HCT116 (cell line): ENCODE results near the gene SUMO3. TPM values are rescaled to one million over a fixed set of nuclear protein-coding genes. Genes with fewer than 3 reads are reported as not detected.

Source experiments
- ATAC-seq: fragments of 200-7000 bp; cut with Tn5 transposase; 2 replicates; pipeline ENCODE4 v1.9.1; 2020; ENCODE audit warnings: mild to moderate bottlenecking, moderate library complexity
- BruUV-seq: library from RNA; stranded (reverse); fragments of 400-500 nt; replicated peaks from 2 replicates; lab custom pipeline; 2021; lab: Mats Ljungman, UMichigan
- CTCF ChIA-PET: fragments of 300-600 bp; sonication (Branson Sonifier 250); formaldehyde crosslinking; loops from one replicate; lab custom pipeline; 2021; ENCODE audit warnings: antibody characterized with exemption; lab: Charles Lee
- POLR2A ChIA-PET: fragments of 300-600, 350-600 bp; sonication (Branson Sonifier 250); formaldehyde crosslinking; loops from one replicate; lab custom pipeline; 2021; ENCODE audit warnings: antibody characterized with exemption; lab: Charles Lee
- RAD21 ChIA-PET, 2 experiments: fragments of 300-600 bp; sonication (Branson Sonifier 250); formaldehyde crosslinking; loops; one replicate each; lab custom pipeline; 2023; ENCODE audit warnings: low total read pairs in 2 of 2; ENCODE audit not compliant: uncharacterized antibody in 2 of 2, unreplicated experiment in 2 of 2, low non-redundant PET in 1 of 2; lab: Charles Lee
- DNase-seq: peaks from one replicate; pipeline ENCODE4 v3.0.0-alpha.2; 2010; ENCODE audit warnings: low read depth, low spot score
- H2AFZ ChIP-seq: fragments of 200-600 bp; shearing (Covaris generic), sonication (generic); 2 replicates; pipeline ENCODE4 v1.6.1; 2017; ENCODE audit warnings: low read depth, mixed run types, mixed read lengths, antibody characterized with exemption, low read length; ENCODE audit not compliant: poor library complexity, severe bottlenecking
- H3K27ac ChIP-seq: 2 replicates; pipeline ENCODE4 v1.5.1; 2012; ENCODE audit warnings: low read depth, low read length
- H3K27me3 ChIP-seq: fragments of 200-600 bp; sonication (generic); 2 replicates; pipeline ENCODE4 v1.6.1; 2016; ENCODE audit warnings: mixed run types, low read length, mixed read lengths; ENCODE audit not compliant: insufficient read depth
- H3K36me3 ChIP-seq, 2 experiments: fragments of 200-500 bp in 1 of 2; fragments of 200-600 bp in 1 of 2; sonication (Bioruptor generic) in 1 of 2; sonication (generic) in 1 of 2; 2 replicates each; pipeline versions ENCODE4 v1.5.1 to v1.6.1; 2014 to 2016; ENCODE audit warnings: low read length in 2 of 2, inconsistent platforms in 1 of 2, mixed read lengths in 1 of 2, mixed run types in 1 of 2; ENCODE audit not compliant: insufficient read depth in 2 of 2, control insufficient read depth in 1 of 2
- H3K4me1 ChIP-seq, 2 experiments: fragments of 200-600 bp in 1 of 2; sonication (generic) in 1 of 2; 2 replicates each; pipeline versions ENCODE4 v1.5.1 to v1.6.1; 2012 to 2017; ENCODE audit warnings: low read length in 2 of 2, inconsistent platforms in 1 of 2, mild to moderate bottlenecking in 1 of 2, mixed read lengths in 1 of 2, mixed run types in 1 of 2, moderate library complexity in 1 of 2; ENCODE audit not compliant: insufficient read depth in 2 of 2, control insufficient read depth in 1 of 2
- H3K4me2 ChIP-seq: fragments of 200-600 bp; sonication (generic); 2 replicates; pipeline ENCODE4 v1.6.1; 2017; ENCODE audit warnings: mixed run types, low read length, mixed read lengths
- H3K4me3 ChIP-seq, 2 experiments: fragments of 200-600 bp in 1 of 2; sonication (generic) in 1 of 2; replicated peaks in 1 of 2; 2 replicates each; pipeline ENCODE4 v1.5.1; 2011 to 2016; ENCODE audit warnings: low read length in 2 of 2, control low read depth in 1 of 2, low read depth in 1 of 2, mild to moderate bottlenecking in 1 of 2, mixed read lengths in 1 of 2, mixed run types in 1 of 2
- H3K79me2 ChIP-seq: fragments of 200-600 bp; sonication (generic); 2 replicates; pipeline ENCODE4 v1.6.1; 2017; ENCODE audit warnings: mild to moderate bottlenecking, mixed run types, low read length, moderate library complexity, mixed read lengths; ENCODE audit not compliant: insufficient read depth
- H3K9ac ChIP-seq: fragments of 200-600 bp; sonication (generic); 2 replicates; pipeline ENCODE4 v1.6.1; 2016; ENCODE audit warnings: low read length, mixed read lengths
- H3K9me2 ChIP-seq: fragments of 200-600 bp; sonication (generic), shearing (Covaris generic); 2 replicates; pipeline ENCODE4 v1.6.1; 2017; ENCODE audit warnings: mixed run types, mild to moderate bottlenecking, moderate library complexity; ENCODE audit not compliant: insufficient read depth
- H3K9me3 ChIP-seq, 2 experiments: fragments of 200-500 bp in 1 of 2; fragments of 200-600 bp in 1 of 2; sonication (Bioruptor generic) in 1 of 2; sonication (generic) in 1 of 2; 2 replicates each; pipeline ENCODE4 v1.6.1; 2014 to 2017; ENCODE audit warnings: low read length in 2 of 2, mixed read lengths in 2 of 2, inconsistent platforms in 1 of 2, low read depth in 1 of 2, mild to moderate bottlenecking in 1 of 2, mixed run types in 1 of 2, moderate library complexity in 1 of 2; ENCODE audit not compliant: control insufficient read depth in 1 of 2, insufficient read depth in 1 of 2
- H4K20me1 ChIP-seq: fragments of 200-600 bp; sonication (generic), shearing (Covaris generic); 2 replicates; pipeline ENCODE4 v1.6.1; 2017; ENCODE audit warnings: mixed run types, mild to moderate bottlenecking, moderate library complexity; ENCODE audit not compliant: insufficient read depth
- CBX3 ChIP-seq: IDR thresholded peaks from 2 replicates; pipeline ENCODE4 v1.6.1; 2012; ENCODE audit warnings: low read depth
- CEBPB ChIP-seq: IDR thresholded peaks from 2 replicates; pipeline ENCODE4 v1.6.1; 2012; ENCODE audit warnings: low read depth
- EGR1 ChIP-seq: IDR thresholded peaks from 2 replicates; pipeline ENCODE4 v1.6.1; 2012; ENCODE audit warnings: low read depth
- FOSL1 ChIP-seq: IDR thresholded peaks from 2 replicates; pipeline ENCODE4 v1.6.1; 2012; ENCODE audit warnings: low read depth
- JUND ChIP-seq: IDR thresholded peaks from 2 replicates; pipeline ENCODE4 v1.6.1; 2012
- POLR2AphosphoS5 ChIP-seq: IDR thresholded peaks from 2 replicates; pipeline ENCODE4 v1.6.1; 2011; ENCODE audit warnings: mild to moderate bottlenecking, low read depth, low read length, moderate library complexity
- RAD21 ChIP-seq: IDR thresholded peaks from 2 replicates; pipeline ENCODE4 v1.6.1; 2012; ENCODE audit warnings: low read depth, mild to moderate bottlenecking
- SIN3A ChIP-seq: IDR thresholded peaks from 2 replicates; pipeline ENCODE4 v1.6.1; 2012; ENCODE audit warnings: low read depth
- SP1 ChIP-seq: IDR thresholded peaks from 2 replicates; pipeline ENCODE4 v1.6.1; 2012; ENCODE audit warnings: low read depth
- TCF7L2 ChIP-seq: IDR thresholded peaks from 2 replicates; pipeline ENCODE4 v1.7.0; 2011; ENCODE audit warnings: borderline replicate concordance, inconsistent platforms; ENCODE audit not compliant: insufficient read depth, insufficient read length; ENCODE audit errors: extremely low read depth
- YY1 ChIP-seq: IDR thresholded peaks from 2 replicates; pipeline ENCODE4 v1.6.1; 2011; ENCODE audit warnings: low read length, low read depth, moderate library complexity, mild to moderate bottlenecking; ENCODE audit not compliant: insufficient replicate concordance; ENCODE audit errors: extremely low read depth
- ZFX ChIP-seq: fragments of 450-650 bp; IDR thresholded peaks from 2 replicates; pipeline ENCODE4 v1.6.1; 2017
- intact Hi-C: fragments of 100-400 bp; cut with micrococcal nuclease; formaldehyde crosslinking; loops from 2 replicates; pipeline ENCODE4 v1.10.0; 2022
- total RNA-seq: library from RNA; stranded (reverse); gene quantifications from one replicate; pipeline ENCODE4 v1.2.1, GENCODE V29; 2021; ENCODE audit not compliant: unreplicated experiment
- TF ChIP-seq, protein P1 (sequence below): IDR thresholded peaks from 2 replicates; pipeline ENCODE4 v1.6.1; 2012
- TF ChIP-seq, protein P2 (sequence below): IDR thresholded peaks from 2 replicates; pipeline ENCODE4 v1.6.1; 2012; ENCODE audit warnings: low read depth
- TF ChIP-seq, protein P3 (sequence below), 3 experiments: fragments of 200-600 bp in 1 of 3; sonication (generic) in 1 of 3; IDR thresholded peaks in 2 of 3; conservative IDR thresholded peaks in 1 of 3; 2 replicates each; pipeline ENCODE4 v1.5.1; 2012 to 2017; ENCODE audit warnings: low read depth in 2 of 3, low read length in 2 of 3, antibody characterized with exemption in 1 of 3, borderline replicate concordance in 1 of 3, control low read depth in 1 of 3, mild to moderate bottlenecking in 1 of 3, mixed read lengths in 1 of 3, mixed run types in 1 of 3, moderate library complexity in 1 of 3; ENCODE audit not compliant: insufficient read depth in 1 of 3

SUMO3 gene
- total RNA-seq, 1 experiment from 2014 or later = 31.5 TPM

DNA sequence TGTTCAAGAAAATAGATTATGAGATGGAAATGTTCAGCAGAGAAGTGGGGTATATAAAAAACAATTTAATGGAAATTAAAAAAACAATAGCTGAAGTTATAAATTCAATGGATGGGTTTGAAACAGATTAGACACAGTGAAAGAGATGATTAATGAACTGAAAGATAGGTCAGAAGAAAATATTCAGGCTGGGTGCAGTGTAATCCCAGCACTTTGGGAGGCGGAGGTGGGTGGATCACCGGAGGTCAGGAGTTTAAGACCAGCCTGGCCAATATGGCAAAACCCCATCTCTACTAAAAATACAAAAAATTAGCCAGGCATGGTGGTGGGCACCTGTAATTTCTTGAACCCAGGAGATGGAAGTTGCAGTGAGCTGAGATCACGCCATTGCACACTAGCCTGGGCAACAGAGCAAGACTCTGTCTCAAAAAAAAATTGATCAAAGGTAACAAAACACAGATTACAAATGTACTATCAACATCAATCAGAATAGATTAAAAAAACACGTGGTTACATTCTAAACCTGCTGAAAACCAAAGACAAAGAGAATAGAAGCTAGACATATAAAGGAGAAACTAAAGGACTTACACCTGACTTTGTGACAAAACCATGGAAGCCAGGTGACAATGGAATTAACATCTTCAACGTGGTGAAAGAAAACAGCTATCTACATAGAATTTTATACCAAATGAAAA is 4.8 kb upstream of the SUMO3 start:
- Histone ChIP-seq H3K27ac (no peak overlapping the region), H4K20me1 (no peaks in the 10 kb centered on the region), H3K4me1 (peaks cover 0 to 2% of the 10 kb centered on the region in 2 experiments; a peak in 2 of 4 replicates), H3K4me3 (no peak overlapping the region), H3K79me2 (no peaks in the 10 kb centered on the region), H3K27me3 (no peaks in the 10 kb centered on the region), H3K9me2 (no peaks in the 10 kb centered on the region), H3K9ac (no peak overlapping the region), H3K4me2 (no peak overlapping the region), H3K36me3 (no peaks in the 10 kb centered on the region), H2AFZ (no peak overlapping the region), H3K9me3 (peaks cover 14 to 22% of the 10 kb centered on the region in 2 experiments; a peak in 3 of 4 replicates)
- ChIA-PET RAD21 (no interaction called here), CTCF (interaction anchor here (1.0 kb wide), 1 partner anchor 314 kb away, joined by 3 read pairs; no protein-coding TSS in a partner anchor), POLR2A (no interaction called here)
- ATAC-seq (no peak), DNase-seq (no peak)
- intact Hi-C loops = no loop called here
- TF ChIP-seq CBX3 (peak; percentile 68; the same call in 1 of the 2 replicates), POLR2AphosphoS5 (no peak)
- no TSS peak for BruUV-seq

DNA sequence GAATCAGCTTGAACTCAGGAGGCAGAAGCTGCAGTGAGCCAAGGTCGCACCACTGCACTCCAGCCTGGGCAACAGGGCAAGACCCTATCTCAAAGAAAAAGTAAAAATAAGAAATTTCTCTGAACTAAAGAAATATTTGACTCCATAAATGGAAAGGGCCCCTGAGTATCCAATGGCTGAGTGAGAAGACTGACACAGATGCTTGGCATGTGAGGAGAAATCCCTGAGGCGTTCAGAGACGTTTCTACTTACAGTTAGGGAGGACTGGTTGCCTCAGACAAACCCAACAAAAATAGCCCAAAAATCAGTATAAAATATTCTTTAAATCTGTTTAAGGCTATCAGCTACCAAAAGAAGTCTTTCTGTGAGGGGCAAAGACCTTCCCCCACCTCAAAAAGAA is 3.0 kb upstream of the SUMO3 start:
- H3K79me2 ChIP-seq = 0 out of 2 replicates have a peak, but pooled peaks cover 7% of the 10 kb centered on the region
- no peaks in the 10 kb centered on the region for H3K27me3 ChIP-seq
- no peak overlapping the region for H3K4me2 ChIP-seq
- H3K27ac ChIP-seq = no peak overlapping the region
- no peaks in the 10 kb centered on the region for H4K20me1 ChIP-seq
- H3K9me2 ChIP-seq = no peaks in the 10 kb centered on the region
- no peak overlapping the region for H2AFZ ChIP-seq
- no TSS peak for BruUV-seq
- ChIA-PET POLR2A (no interaction called here), RAD21 (no interaction called here), CTCF (no interaction called here)
- ATAC-seq (no peak), DNase-seq (no peak)
- intact Hi-C loops = no loop called here
- H3K4me3 ChIP-seq = no peak overlapping the region
- no peak overlapping the region for H3K9ac ChIP-seq
- H3K36me3 ChIP-seq = no peaks in the 10 kb centered on the region
- H3K4me1 ChIP-seq = peaks cover 2 to 6% of the 10 kb centered on the region in 2 experiments; a peak in 2 of 4 replicates
- H3K9me3 ChIP-seq = peaks cover 12 to 20% of the 10 kb centered on the region in 2 experiments; a peak in 3 of 4 replicates
- TF ChIP-seq CBX3 (no peak), YY1 (no peak), EGR1 (no peak), CEBPB (no peak), SIN3A (no peak), FOSL1 (no peak), JUND (no peak), RAD21 (no peak), SP1 (no peak), POLR2AphosphoS5 (no peak), TCF7L2 (no peak), ZFX (no peak)
- TF ChIP-seq, protein P1, sequence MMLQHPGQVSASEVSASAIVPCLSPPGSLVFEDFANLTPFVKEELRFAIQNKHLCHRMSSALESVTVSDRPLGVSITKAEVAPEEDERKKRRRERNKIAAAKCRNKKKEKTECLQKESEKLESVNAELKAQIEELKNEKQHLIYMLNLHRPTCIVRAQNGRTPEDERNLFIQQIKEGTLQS = no peak
- TF ChIP-seq, protein P2, sequence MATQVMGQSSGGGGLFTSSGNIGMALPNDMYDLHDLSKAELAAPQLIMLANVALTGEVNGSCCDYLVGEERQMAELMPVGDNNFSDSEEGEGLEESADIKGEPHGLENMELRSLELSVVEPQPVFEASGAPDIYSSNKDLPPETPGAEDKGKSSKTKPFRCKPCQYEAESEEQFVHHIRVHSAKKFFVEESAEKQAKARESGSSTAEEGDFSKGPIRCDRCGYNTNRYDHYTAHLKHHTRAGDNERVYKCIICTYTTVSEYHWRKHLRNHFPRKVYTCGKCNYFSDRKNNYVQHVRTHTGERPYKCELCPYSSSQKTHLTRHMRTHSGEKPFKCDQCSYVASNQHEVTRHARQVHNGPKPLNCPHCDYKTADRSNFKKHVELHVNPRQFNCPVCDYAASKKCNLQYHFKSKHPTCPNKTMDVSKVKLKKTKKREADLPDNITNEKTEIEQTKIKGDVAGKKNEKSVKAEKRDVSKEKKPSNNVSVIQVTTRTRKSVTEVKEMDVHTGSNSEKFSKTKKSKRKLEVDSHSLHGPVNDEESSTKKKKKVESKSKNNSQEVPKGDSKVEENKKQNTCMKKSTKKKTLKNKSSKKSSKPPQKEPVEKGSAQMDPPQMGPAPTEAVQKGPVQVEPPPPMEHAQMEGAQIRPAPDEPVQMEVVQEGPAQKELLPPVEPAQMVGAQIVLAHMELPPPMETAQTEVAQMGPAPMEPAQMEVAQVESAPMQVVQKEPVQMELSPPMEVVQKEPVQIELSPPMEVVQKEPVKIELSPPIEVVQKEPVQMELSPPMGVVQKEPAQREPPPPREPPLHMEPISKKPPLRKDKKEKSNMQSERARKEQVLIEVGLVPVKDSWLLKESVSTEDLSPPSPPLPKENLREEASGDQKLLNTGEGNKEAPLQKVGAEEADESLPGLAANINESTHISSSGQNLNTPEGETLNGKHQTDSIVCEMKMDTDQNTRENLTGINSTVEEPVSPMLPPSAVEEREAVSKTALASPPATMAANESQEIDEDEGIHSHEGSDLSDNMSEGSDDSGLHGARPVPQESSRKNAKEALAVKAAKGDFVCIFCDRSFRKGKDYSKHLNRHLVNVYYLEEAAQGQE = no peak
- TF ChIP-seq, protein P3, sequence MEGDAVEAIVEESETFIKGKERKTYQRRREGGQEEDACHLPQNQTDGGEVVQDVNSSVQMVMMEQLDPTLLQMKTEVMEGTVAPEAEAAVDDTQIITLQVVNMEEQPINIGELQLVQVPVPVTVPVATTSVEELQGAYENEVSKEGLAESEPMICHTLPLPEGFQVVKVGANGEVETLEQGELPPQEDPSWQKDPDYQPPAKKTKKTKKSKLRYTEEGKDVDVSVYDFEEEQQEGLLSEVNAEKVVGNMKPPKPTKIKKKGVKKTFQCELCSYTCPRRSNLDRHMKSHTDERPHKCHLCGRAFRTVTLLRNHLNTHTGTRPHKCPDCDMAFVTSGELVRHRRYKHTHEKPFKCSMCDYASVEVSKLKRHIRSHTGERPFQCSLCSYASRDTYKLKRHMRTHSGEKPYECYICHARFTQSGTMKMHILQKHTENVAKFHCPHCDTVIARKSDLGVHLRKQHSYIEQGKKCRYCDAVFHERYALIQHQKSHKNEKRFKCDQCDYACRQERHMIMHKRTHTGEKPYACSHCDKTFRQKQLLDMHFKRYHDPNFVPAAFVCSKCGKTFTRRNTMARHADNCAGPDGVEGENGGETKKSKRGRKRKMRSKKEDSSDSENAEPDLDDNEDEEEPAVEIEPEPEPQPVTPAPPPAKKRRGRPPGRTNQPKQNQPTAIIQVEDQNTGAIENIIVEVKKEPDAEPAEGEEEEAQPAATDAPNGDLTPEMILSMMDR (IDR thresholded peaks at IDR 0.05 in 2 of 3, conservative IDR thresholded peaks at IDR 0.05 in 1 of 3; ENCODE audit: borderline replicate concordance in 1 of 3, insufficient read depth in 1 of 3, low read depth in 2 of 3, low read length in 2 of 3) = no peak
